Activated T-cell treated with anti-CD3 and anti-CD28 coated beads for 48 hours (primary cell): ENCODE measurements around the gene CHORDC1.
"Not testable (repeated sequence)": the region's sequence is repeated elsewhere in the genome, so short reads cannot be mapped to it uniquely, and the experiment has no call there.

Experiments
- DNase-seq: peaks from one replicate; pipeline ENCODE4 v3.0.0-alpha.2; 2020; ENCODE audit warnings: low read depth

Gene CHORDC1

DNA sequence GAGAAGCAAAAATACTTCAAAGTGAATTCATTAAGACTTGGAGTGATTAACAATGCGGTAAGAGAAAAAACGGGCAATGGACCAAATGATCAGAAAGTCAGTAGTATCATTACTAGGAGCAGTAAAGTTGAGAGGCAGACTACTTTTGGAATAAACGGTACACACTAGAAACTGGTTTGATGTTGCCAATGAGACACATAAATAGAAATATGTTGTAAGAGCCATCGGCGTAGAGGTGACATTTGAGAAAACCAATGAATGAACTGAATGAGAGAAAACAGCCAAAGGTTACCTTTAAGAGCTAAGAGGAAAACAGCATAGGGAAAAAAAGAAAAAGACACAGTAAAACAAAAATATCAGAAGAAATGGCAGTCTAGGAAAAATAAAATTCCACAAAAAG lies 6.2 kb downstream of the CHORDC1 start:
- no peak for DNase-seq

DNA sequence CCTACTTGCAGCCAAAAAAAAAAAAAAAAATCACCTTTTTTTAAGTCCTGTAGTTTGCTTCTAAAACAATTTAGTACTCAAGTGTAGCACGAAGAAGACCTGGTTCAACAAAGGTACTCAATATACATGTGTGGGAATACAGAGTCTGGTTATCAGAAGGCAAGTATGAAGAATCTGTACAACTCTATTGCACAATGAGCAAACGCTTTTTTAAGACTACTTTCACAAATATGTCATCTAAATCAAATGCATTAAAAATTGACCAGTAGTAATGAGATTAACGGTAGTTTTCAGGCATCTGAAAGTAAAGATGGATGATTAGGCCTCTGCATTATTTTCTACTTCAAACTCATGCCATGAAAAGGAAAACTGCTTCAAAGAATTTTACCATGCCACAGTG lies 9.5 kb downstream of the CHORDC1 start:
- no peak for DNase-seq

DNA sequence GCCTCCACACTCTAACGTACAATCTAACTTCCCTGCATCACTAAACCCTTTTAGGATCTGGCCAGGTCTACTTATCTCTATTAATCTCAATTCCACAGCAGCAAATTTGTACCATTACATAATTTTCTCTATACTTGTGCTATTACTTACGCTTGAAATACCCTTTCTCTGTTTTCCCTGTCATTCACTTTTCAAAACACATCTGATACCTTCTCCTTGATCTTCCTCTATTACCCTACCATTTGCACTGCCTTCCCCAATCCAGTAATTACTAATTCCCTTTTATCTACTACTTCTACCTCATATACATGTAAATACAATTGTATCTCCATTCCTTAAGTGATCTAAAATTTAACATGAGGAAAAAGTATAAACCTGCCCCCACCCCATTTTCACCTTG lies 14.0 kb downstream of the CHORDC1 start:
- no peak for DNase-seq

DNA sequence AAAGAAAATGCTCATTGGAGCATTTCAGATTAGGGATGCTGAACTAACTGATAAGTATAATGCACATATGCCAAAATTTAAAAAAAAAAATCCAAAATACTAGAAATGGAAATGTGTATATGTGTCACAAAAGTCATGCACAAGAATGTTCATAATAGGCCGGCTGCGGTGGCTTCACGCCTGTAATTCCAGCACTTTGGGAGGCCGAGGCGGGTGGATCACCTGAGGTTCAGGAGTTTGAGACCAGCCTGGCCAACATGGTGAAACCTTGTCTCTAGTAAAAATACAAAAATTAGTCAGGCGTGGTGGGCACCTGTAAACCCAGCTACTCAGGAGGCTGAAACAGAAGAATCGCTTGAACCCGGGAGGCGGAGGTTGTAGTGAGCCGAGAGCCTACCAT lies 14.9 kb downstream of the CHORDC1 start:
- DNase-seq: not testable (repeated sequence)

DNA sequence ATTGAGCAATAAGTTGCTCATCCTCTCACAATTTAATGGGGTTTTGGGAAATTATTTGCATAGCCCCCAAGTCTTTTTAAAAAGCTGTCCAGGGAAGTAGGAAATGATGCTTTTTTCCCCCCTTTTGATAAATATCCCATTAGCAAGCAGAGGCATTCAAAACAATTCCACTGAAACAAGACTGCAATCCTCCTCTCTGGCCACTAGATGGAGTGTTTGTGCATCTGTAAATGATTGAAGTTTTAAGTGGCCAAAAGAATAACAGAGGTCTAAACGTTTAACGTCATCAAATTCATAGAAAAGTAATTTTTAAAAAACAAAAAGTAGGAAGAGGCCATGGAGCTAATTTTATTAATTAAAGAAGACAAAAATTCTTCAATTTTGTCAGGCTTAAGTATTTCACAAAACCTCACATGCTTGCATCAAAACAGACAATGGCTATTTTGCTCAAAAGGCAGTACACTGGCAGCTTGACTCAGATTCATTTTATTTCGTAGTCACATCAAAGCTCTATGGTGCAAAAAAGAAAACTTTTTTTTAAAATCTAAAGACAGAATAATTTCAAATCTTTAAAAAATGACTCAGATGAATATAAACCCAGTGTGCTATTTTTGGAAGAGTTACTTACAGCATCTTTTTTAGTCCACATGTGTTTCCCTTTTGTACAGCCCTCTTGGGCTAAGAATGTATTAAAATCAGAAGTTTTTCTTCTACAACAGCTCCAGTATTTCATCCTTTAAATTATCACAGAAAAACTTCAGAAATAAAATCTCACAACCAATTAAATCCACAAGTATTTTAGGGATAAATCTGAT lies 17.8 kb downstream of the CHORDC1 start:
- no peak for DNase-seq

DNA sequence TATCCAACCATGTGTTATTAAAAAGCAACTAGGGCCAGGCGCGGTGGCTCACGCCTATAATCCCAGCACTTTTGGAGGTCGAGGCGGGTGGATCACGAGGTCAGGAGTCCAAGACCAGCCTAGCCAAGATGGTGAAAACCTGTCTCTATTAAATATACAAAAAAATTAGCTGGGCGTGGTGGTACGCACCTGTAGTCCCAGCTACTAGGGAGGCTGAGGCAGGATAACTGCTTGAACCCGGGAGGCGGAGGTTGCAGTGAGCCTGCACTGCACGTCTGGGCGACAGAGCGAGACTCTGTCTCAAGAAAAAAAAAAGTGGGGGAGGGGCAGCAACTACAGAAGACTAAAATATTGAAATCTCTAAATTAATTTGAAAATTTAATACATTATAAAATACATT lies 18.4 kb downstream of the CHORDC1 start:
- no peak for DNase-seq

DNA sequence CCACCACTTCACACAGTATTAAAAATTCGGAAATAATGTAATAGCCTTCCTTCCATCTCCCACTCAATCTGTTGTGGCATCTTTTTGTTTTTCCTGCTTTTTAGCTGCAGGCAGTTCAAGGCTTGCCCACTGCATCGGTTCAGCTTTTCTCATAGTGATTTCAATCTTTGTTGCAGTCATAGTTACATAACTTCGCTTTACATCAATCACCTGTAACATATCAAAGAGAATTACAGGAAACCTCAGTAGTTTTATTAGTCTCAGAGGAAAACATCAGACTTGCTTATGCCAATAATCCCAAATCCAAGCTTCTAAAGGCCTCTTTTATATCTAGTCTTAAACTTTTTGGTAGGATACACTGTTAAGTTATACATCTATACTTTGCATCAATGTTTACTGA lies 20.5 kb downstream of the CHORDC1 start:
- no peak for DNase-seq

DNA sequence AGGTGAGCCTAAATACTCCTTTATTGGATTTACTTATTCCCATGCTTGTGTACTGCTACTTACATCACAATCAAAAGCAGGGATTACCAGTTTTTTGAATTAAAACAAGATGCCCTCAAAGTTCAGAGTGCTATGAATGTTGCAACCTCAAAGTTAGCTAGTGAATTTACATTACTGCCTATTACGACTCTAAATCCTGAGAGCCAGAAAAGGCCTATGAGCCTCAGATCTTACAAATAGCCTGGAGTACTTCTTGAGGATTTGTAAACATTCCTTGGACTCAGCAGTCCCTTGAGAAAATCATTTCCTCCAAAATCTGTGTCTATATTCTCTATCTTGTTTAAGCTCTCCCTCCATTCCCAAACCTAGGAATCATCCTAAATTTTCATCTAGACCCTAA lies 25.5 kb downstream of the CHORDC1 start:
- DNase-seq: no peak

DNA sequence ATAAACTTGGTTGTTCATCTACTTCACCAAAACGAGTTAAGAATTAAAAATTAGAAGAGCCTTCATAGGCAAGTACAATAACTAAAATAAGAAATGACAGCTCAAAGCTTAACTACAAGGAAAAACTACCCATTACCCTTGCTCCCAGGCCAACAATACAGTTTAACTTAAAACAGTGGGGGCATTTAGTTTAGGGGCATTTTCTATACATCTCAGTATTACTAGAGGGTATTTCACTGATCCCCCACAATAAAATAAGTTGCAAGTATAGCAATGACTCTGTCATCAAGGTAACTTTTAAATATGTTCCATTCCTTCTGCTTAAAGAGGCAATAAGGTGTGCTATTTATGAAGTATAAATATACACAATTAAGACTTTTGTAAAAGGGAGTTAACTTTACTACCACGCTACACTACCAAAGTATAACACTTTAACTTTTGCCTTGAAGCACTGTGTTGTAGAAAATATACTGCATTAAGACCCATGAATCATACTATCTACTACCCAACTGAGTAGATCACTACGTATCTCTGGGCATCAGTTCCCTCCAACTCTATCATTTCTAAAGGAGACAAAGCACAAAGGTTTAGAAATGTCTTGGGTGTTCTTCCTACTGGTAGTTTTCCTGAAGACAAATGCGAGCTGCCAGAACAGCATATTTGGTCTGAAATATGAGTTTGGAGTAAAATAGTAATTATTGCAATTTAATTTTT lies 29.8 kb downstream of the CHORDC1 start:
- DNase-seq: no peak

DNA sequence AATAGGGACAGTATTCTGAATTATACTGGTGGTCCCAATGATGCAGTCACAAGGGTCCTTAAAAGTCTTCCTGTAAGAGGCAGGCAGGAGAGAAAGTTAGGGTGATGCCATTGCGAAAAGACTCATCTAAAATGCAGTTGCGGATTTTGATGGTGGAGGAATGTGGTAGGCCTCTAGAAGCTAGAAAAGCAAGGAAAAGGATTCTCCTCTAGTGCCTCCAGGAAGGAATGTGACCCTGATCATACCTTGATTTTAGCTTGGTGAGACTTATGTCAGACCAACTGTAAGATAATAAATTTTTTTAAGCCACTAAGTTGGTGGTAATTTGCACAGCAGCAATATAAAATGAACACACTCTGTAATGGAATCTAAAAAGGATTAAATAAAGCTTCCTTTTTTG lies 33.8 kb downstream of the CHORDC1 start:
- no peak for DNase-seq

DNA sequence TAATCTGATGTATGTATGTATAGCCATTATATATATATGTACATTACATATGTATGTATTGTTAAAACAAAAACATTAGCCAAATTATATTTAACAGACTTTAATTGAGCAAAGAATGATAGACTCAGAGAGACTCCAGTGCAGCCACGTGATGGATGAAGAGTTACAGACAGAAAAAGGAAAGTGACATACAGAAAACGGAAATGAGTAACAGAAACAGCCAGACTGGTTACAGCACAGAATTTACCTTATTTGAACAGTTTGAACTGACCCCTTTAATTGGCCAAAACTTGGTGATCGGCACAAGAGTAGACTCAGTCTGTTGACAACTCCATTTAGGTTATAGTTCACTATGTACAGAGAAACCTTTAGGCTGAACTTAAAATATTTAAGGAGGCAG lies 35.0 kb downstream of the CHORDC1 start:
- DNase-seq: no peak

DNA sequence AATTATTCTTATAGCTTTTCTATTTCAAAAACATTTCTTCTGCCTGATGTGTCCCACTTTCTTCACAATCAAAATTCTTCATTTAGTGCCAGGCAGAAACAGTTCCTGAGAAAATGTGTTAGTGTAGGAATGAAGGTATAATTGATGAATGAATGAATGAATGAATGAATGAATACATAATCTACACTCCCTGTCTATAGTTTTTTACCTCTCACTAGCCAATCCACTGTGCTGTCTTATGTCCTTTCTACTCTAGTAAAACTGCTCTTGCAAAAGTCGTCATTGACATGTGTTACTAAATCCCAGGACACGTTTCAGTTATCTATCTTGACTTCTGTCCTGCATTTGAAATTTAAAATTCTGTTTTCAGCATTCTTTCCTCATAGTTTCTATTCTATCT lies 42.9 kb downstream of the CHORDC1 start:
- DNase-seq: no peak

DNA sequence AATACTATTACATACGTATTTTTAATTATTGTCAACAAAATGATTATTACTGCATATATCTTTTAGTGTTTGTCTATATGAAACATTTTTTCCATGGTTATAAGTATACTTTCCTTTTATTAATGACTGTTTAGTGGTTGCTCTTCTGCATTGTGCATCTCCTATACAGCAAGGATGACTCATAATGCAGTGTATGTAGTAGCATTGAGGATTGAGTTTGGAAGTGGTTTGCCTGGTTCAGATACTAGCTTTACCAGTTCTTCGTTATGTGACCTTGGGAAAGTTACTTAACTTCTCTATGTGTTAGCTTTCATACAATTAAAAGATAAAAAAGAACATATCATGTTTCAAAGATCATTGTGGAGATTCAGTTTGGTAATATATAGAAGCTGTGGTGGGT lies 44.1 kb downstream of the CHORDC1 start:
- DNase-seq: no peak

DNA sequence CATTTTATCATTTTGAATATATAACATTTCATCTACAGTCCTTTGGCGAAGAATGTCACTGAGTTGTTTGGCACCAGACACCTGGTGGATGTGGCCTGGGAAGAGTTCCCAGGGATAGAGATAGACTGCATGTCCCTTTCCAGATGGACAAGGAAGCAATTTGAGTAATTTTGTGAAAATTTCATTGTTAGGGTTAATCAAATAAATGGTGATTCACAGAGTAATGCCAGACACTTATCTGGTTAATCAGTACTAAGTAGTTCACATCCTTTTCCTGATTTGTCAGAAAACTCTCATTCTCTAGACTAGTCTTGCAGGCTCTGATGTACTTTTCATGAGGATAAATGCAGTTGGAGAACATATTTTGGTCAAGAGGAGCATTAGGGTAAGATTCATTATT lies 46.8 kb downstream of the CHORDC1 start:
- DNase-seq: no peak

DNA sequence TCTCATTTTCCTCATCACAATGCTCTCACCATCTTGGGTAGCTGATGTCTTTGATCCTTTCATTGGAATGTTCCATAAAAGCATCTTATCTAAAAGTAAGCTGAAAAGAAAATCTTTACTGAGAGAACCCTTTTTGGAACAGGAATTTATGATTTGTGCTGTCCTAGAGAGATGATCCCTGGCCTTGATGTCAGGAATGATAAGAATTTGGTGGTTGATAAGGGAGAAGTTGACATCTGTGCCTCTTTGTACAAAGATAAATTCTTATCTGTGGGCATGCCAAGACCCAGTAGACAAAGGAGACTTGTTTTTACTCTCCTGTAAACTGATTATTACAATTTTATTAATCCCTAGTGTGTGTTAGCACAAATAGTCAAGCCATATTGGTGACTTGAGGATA lies 51.5 kb downstream of the CHORDC1 start:
- DNase-seq: no peak

DNA sequence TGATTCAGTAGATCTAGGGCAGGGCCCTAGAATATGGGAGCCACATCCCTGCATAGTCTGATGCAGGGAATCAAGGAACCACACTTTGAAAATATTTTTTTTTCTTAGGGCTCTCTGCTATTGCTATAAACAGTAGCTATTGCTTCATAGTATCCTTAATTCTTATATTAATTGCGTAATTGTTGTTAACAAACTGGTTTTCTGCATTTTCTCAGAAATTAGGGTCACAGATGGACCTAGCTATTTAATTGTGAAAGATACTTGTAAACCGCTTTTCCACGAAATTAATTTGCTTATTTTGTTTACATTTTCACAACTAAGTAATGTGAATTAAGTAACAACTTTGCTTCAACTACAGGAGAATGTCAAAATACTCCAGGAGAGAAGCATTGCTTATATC lies 54.3 kb downstream of the CHORDC1 start:
- no peak for DNase-seq

DNA sequence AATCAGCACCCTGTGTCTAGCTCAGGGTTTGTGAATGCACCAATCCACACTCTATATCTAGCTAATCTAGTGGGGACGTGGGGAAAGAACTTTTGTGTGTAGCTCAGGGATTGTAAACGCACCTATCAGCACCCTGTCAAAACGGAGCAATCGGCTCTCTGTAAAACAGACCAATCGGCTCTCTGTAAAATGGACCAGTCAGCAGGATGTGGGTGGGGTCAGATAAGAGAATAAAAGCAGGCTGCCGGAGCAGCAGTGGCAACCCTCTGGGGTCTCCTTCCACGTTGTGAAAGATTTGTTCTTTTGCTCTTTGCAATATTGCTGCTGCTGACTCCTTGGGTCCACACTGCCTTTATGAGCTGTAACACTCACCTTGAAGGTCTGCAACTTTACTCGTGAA lies 55.1 kb downstream of the CHORDC1 start:
- not testable (repeated sequence) for DNase-seq

DNA sequence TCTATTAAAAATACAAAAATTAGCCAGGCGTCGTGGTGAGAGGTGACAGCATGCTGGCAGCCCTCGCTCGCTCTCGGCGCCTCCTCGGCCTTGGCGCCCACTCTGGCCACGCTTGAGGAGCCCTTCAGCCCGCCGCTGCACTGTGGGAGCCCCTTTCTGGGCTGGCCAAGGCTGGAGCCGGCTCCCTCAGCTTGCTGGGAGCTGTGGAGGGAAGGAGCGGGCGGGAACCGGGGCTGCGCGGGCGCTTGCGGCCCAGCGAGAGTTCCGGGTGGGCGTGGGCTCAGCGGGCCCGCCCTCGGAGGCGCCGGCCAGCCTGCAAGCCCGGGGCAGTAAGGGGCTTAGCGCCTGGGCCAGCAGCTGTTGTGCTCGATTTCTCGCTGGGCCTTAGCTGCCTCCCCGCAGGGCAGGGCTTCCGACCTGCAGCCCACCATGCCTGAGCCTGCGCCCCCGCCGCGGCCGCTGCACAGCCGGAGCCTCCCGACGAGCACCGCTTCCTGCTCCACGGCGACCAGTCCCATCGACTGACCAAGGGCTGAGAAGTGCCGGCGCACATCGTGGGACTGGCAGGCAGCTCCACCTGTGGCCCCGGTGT lies 55.8 kb downstream of the CHORDC1 start:
- DNase-seq: not testable (repeated sequence)
